Transverse colon (tissue), 4 donors: ENCODE measurements around the gene PBX2.

Experiments
- POLR2AphosphoS5 ChIP-seq, 3 donors: sonication (generic); formaldehyde crosslinking; IDR thresholded peaks; one replicate each; pipeline ENCODE4 v1.6.1; 2016; ENCODE audit warnings: antibody characterized with exemption in 3 of 3
- TF ChIP-seq, protein P1 (sequence below), 5 experiments: fragments of 200-600 bp in 3 of 5; fragments of 450-650 bp in 2 of 5; sonication (generic) in 3 of 5; IDR thresholded peaks; 1 replicate in 2 of 5; 2 replicates in 3 of 5; pipeline ENCODE4 v1.5.1; 2016 to 2017; ENCODE audit warnings: antibody characterized with exemption in 5 of 5, inconsistent platforms in 3 of 5, mild to moderate bottlenecking in 2 of 5, moderate library complexity in 1 of 5

DNA sequence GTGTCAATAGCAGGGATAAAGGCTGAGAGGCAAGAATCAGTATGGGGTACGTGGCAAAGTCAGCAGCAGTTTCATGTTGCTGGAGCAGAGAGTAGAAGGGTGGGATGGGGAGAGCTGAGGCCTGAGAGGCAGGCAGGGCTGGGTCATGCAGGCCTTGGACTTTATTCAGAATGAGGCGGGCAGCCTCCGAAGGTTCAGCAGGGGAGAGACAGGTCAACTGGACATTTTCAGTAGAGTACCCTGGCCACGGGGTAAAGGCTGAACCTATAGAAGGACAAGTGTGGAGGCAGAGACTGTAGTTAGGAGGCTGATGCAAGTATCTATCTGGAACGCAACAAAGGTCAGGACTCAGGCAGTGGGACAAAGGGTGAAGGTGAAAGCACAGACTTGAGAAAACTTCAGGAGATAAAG lies 20.2 kb upstream of the PBX2 start:
- TF ChIP-seq, protein P1, sequence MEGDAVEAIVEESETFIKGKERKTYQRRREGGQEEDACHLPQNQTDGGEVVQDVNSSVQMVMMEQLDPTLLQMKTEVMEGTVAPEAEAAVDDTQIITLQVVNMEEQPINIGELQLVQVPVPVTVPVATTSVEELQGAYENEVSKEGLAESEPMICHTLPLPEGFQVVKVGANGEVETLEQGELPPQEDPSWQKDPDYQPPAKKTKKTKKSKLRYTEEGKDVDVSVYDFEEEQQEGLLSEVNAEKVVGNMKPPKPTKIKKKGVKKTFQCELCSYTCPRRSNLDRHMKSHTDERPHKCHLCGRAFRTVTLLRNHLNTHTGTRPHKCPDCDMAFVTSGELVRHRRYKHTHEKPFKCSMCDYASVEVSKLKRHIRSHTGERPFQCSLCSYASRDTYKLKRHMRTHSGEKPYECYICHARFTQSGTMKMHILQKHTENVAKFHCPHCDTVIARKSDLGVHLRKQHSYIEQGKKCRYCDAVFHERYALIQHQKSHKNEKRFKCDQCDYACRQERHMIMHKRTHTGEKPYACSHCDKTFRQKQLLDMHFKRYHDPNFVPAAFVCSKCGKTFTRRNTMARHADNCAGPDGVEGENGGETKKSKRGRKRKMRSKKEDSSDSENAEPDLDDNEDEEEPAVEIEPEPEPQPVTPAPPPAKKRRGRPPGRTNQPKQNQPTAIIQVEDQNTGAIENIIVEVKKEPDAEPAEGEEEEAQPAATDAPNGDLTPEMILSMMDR (IDR thresholded peaks at IDR 0.05) = no peak
- no peak for TF ChIP-seq POLR2AphosphoS5 (IDR thresholded peaks at IDR 0.05)
